GM15510 (cell line): Measurements from ENCODE around the gene CSH2.

Experiments used
- POLR2A ChIP-seq: IDR thresholded peaks from 3 replicates; pipeline ENCODE4 v1.6.1; 2011; ENCODE audit warnings: borderline replicate concordance; ENCODE audit not compliant: insufficient read length; ENCODE audit errors: extremely low read depth

The CSH2 gene

GRCh38 chr17:63828936-63829335 is 44.5 kb downstream of the CSH2 start:
- TF ChIP-seq POLR2A = no peak

DNA sequence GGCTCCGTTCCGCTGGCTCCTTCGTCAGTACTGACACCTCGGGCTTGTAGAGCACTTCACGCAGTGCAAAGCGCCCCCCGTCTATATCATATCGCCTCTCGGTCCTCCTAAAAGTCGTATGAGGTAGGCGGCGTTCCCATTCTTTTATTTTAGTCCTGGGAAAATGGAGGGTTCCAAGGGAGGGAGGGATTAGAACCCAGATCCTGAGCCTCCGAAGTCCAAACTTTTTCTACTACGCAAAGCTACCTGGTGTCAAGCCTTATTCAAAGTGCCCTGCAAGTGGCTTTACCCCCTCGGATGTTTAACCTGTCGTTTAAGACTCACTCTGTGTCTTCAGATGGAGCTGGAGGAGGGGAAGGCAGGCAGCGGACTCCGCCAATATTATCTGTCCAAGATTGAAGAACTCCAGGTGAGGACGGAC is 45.7 kb downstream of the CSH2 start:
- no peak for TF ChIP-seq POLR2A

DNA sequence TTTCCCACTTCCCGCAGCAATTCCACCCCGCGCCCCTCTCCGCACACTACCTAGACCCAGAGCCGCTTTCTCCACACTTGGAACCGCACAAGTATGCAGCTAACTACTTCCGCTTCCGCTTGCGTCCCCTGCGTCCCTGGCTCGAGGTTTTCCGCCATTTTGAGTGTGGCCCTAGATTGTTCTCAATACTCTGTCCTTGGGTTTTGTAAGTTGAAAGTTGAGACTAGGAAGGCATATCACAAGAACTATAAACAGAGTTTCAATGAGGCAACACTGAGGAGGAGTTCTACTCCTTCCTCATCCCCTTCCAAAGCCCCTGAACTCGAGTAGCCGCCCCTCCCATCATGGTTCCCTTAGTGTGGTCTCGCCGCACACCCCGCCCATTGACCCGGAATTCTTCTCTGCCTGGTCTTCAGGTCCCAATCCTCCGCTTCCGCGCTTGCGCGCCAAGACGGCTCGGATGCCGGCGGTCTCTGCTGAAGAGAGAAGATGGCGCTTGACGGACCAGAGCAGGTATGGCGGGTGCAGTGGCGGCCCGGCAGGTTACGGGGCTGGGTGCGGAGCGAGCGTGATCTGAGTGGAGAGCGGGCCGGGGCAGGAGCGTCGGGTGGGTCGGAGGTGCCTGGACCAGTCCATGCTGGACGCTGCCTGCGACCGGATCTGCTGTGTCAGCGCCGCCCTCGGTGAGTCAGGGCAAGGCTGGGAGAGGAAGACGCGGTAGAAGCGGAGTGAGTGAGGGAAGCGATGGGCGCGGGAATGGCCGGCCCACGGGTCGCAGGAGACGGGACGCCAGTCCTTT is 46.3 kb downstream of the CSH2 start, which contains the start of the genes FTSJ3 and PSMC5:
FTSJ3 (minus strand) TSS at position 662 of the 799 bp plus-strand sequence. CDS start 761 bp downstream, outside the sequence.
PSMC5 (plus strand) TSS at position 430 of the 799 bp plus-strand sequence; CDS start at position 490, 60 bp downstream.
- TF ChIP-seq POLR2A = peak; percentile 86

DNA sequence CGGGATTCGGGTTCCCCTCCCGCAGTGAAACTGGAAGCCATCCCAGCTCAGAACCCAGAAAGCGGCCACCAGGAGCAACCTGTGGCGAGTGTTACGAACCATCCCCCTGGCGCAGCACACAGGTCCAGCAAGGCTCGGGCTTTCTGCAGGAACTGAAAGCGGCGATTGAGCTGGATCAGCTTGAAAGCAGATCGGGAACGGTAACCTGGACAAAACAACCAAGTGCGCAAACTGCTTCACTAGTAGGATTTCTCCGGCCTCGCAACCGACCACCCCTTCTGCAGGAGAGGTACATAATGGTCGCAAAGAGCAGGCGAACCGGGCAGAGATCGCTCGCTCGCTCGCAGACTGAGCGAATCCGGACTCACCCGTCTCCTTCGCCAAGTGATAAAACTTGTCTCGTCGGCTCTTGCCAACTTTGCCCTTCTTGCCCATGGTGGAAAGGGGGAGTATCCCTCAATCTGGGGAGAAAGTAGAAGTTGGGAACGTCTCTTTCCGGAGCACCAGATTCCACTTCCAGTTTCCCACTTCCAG is 46.9 kb downstream of the CSH2 start:
- TF ChIP-seq POLR2A = no peak

GRCh38 chr17:63824362-63824761 is 49.1 kb downstream of the CSH2 start:
- no peak for TF ChIP-seq POLR2A

DNA sequence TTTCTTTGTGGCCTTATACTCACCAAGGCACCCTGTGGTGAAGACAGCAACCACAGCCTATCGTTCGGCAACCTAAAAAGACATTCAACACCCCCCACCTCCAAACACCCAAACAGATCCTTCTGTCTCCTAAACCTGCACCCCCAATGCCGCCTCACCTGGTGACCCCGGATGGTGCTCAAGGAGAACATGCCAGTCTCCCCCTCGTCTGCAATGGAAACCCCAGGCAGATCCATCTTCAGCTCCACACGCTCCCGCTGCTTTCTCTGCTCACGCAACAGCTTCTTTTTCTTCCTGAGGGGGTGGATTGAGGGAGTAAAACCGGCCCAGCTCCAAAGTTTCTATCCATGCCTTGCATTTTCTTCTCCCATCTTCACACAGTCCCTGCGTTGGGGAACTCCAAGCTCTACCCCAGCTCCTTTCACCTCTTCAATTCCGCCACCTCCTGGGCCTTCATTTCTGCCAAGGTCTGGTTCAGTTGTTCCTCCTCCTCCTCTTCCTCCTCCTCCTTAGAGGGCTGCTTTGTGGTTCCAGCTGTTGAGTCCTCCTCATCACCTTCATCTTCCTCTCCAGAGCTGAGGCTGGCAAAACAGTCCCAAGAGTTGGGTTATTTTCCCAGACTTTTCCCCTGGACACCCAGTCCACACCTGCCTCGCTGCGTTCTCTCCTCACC is 49.7 kb downstream of the CSH2 start:
- no peak for TF ChIP-seq POLR2A

- TF ChIP-seq POLR2A = no peak
Measured at GRCh38 chr17:63822537-63822936, 50.9 kb downstream of the CSH2 start.
